ENCODE measurements around the gene ATG13. TPM values are rescaled to one million over a fixed set of nuclear protein-coding genes. Genes with fewer than 3 reads are reported as not detected.

ATG13 gene
- total and polyA plus RNA-seq, 2 of the 4 experiments (the other 2 are of a cell fraction) = 43.0 to 49.7 TPM

- in situ Hi-C loops (cut with MboI; ENCODE audit: low sequenced_read_pairs) = no loop called here
- Histone ChIP-seq H3K36me3 (ENCODE audit: control insufficient read depth, insufficient read depth, low read length) (peaks cover 56% of the 10 kb centered on the region), H3K9me1 (ENCODE audit: insufficient read depth, low read length) (peaks cover 12% of the 10 kb centered on the region; the same call in 1 of the 2 replicates), H3K9me3 (ENCODE audit: control insufficient read depth, insufficient read depth, low read length) (no peaks in the 10 kb centered on the region), H2BK120ac (ENCODE audit: low read depth, low read length) (no peak overlapping the region), H4K20me1 (ENCODE audit: insufficient read depth, low read length) (0 out of 2 replicates have a peak, but pooled peaks cover 12% of the 10 kb centered on the region), H2AK9ac (replicated peaks; ENCODE audit: low read depth, low read length, poor library complexity) (peak overlapping the region; percentile 72), H2AFZ (replicated peaks; ENCODE audit: low read length, poor library complexity) (no peak overlapping the region), H3K27me3 (ENCODE audit: control insufficient read depth, insufficient read depth, low read length) (no peaks in the 10 kb centered on the region), H3K14ac (replicated peaks; ENCODE audit: low read depth, low read length) (no peak overlapping the region), H3K23ac (ENCODE audit: low read depth, low read length) (no peak overlapping the region), H2AK5ac (ENCODE audit: low read depth, low read length) (no peak overlapping the region), H3K56ac (ENCODE audit: extremely low read depth, insufficient read depth, low read length) (no peak overlapping the region), H3K4me1 (ENCODE audit: control insufficient read depth, insufficient read depth, low read length) (peaks cover 10% of the 10 kb centered on the region), H3K27ac (ENCODE audit: insufficient read depth, low read length) (0 out of 2 replicates have a peak overlapping the region, but pooled peaks have one; percentile 5), H3K4me3 (ENCODE audit: insufficient read depth, low read depth, low read length) (no peak overlapping the region), H4K91ac (ENCODE audit: insufficient read depth, low read depth, low read length) (no peak overlapping the region), H3K4ac (ENCODE audit: low read depth, low read length) (no peak overlapping the region), H3K79me1 (ENCODE audit: low read depth in 1 of 2, low read length in 2 of 2) (peaks cover 28 to 59% of the 10 kb centered on the region in 2 experiments), H2BK15ac (ENCODE audit: low read depth, low read length) (no peak overlapping the region; the same call in 2 of the 3 replicates), H4K5ac (ENCODE audit: low read depth, low read length) (no peak overlapping the region), H2BK5ac (ENCODE audit: low read depth, low read length, poor library complexity, severe bottlenecking) (no peak overlapping the region), H4K8ac (ENCODE audit: low read depth in 2 of 2, low read length in 2 of 2) (no peak overlapping the region), H3K9ac (ENCODE audit: low read depth, low read length) (no peak overlapping the region), H3K4me2 (ENCODE audit: low read depth, low read length) (no peak overlapping the region), H3K18ac (ENCODE audit: low read depth, low read length) (no peak overlapping the region), H2BK20ac (ENCODE audit: low read depth, low read length) (no peak overlapping the region)
- ChIA-PET POLR2A (ENCODE audit: unreplicated experiment) (no interaction called here), CTCF (interaction anchor here (0.7 kb wide), 1 partner anchor 76 kb away, joined by 3 read pairs; the partner anchor contains the start of gene ATG13)
- TF ChIP-seq RAD21 (IDR thresholded peaks at IDR 0.05; ENCODE audit: low read length) (no peak), SMC3 (IDR thresholded peaks at IDR 0.05; ENCODE audit: low read depth, low read length) (no peak), CHD1 (IDR thresholded peaks at IDR 0.05; ENCODE audit: low read depth, low read length) (no peak), MAFK (IDR thresholded peaks at IDR 0.05; ENCODE audit: low read depth, low read length) (no peak), RFX5 (IDR thresholded peaks at IDR 0.05; ENCODE audit: low read depth, low read length) (no peak), CEBPB (IDR thresholded peaks at IDR 0.05; ENCODE audit: low read depth, low read length) (no peak), POLR2A (IDR thresholded peaks at IDR 0.05; ENCODE audit: low read depth, low read length) (no peak), RCOR1 (IDR thresholded peaks at IDR 0.05; ENCODE audit: insufficient replicate concordance, low read length) (no peak), ELK1 (IDR thresholded peaks at IDR 0.05; ENCODE audit: borderline replicate concordance, low read depth, low read length) (no peak), NFE2L2 (IDR thresholded peaks at IDR 0.05; ENCODE audit: low read depth, low read length) (no peak), MAZ (IDR thresholded peaks at IDR 0.05; ENCODE audit: borderline replicate concordance, low read depth, low read length) (no peak), USF2 (IDR thresholded peaks at IDR 0.05; ENCODE audit: low read depth, low read length) (no peak), FOS (IDR thresholded peaks at IDR 0.05; ENCODE audit: low read depth, low read length) (no peak), CTCF (conservative IDR thresholded peaks at IDR 0.05; ENCODE audit: low read depth, low read length) (no peak), MXI1 (IDR thresholded peaks at IDR 0.05; ENCODE audit: borderline replicate concordance, low read depth, low read length) (no peak), BHLHE40 (IDR thresholded peaks at IDR 0.05; ENCODE audit: low read depth, low read length) (no peak)
- no TSS peak for BruUV-seq (replicated peaks)
- no peak for ATAC-seq (ENCODE audit: low read depth)
- peak; percentile 22 for DNase-seq
- WGBS, 2 experiments (ENCODE audit: extremely low coverage in 2 of 2, insufficient read length in 1 of 2) = 100% methylated on average over 1 of the region's 2 CpGs; no CpG with 5 or more reads in 1 of the 2 experiments
- dilution Hi-C loops (cut with HindIII; ENCODE audit: low sequenced_read_pairs, unreplicated experiment) = no loop called here
- intact Hi-C loops (cut with micrococcal nuclease) = no loop called here
Measured at GRCh38 chr11:46693597-46694012, 76.3 kb downstream of the ATG13 start.

Data from IMR-90 (cell line).